Fibroblast of skin of left quadriceps (primary cell): Measurements from ENCODE around the gene GID8.

Experiments
- DNase-seq, 2 experiments: peaks; one replicate each; pipeline ENCODE4 v3.0.0-alpha.2; 2013; ENCODE audit warnings: low read depth in 2 of 2

Gene GID8

DNA sequence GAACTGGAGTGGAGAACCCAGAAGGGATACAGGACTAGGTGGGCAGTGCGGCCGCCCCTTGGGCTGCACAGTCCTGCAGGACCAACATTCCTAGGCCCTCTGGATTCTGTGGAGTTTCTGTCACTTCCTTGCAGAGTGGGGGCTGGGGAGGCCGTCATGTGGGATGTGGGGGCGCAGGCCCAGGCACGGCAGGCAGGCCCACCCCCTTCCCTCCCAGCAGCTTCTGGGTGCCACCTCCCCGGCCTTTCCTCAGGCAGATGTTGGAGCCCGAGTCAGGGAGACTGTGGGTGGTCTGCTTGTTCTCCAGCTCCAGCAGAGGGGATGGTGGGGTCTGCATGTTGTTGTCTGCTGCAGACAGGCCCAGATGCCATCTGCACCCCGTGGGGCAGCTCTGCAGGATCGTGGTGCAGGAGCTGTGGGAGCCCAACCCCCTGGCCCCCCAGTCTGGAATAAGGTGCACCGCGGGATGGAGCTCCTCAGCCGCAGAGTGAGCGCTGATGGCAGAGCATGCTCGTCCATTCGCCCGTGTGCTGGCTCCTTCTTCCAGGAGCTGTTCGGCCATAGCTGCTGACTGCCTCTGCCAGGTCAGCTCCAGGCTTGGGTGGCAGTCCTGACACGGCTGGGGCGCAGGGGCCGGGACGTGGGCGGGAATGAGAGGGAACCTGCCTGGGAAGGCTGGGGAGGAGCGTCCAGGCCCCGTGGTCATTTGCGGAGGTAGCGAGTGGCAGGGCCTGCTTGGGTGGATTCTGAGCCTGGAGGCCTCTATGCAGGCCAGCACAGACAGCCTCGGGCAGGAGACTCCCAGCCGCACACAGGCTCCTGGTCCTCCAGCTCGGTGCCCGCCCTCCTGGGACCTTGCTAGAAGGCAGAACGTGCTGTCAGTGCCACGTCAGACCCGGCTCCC lies 32.6 kb downstream of the GID8 start:
- no peak for DNase-seq

DNA sequence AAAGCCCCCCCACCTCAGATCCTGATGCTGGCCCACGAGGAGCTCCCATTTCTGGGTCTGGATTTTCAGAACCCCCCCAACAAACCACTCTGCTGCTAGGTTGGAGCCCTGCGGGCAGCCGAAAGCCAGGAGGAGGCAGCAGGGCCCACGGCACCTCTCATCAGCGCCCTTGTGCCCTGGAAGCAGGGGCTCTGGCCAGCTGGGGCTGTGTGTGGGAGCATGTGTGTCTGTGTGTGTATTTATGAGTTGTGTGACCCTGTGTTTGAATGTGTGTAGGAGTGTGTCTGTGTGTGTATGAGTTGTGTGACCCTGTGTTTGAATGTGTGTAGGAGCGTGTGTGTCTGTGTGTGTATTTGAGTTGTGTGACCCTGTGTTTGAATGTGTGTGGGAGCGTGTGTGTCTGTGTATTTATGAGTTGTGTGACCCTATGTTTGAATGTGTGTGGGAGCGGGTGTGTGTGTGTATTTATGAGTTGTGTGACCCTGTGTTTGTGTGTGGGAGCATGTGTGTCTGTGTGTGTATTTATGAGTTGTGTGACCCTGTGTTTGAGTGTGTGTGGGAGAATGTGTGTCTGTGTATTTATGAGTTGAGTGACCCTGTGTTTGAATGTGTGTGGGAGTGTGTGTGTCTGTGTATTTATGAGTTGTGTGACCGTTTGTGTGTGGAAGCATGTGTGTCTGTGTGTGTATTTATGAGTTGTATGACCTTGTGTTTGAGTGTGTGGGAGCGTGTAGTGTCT lies 33.4 kb downstream of the GID8 start:
- DNase-seq, result no peak

DNA sequence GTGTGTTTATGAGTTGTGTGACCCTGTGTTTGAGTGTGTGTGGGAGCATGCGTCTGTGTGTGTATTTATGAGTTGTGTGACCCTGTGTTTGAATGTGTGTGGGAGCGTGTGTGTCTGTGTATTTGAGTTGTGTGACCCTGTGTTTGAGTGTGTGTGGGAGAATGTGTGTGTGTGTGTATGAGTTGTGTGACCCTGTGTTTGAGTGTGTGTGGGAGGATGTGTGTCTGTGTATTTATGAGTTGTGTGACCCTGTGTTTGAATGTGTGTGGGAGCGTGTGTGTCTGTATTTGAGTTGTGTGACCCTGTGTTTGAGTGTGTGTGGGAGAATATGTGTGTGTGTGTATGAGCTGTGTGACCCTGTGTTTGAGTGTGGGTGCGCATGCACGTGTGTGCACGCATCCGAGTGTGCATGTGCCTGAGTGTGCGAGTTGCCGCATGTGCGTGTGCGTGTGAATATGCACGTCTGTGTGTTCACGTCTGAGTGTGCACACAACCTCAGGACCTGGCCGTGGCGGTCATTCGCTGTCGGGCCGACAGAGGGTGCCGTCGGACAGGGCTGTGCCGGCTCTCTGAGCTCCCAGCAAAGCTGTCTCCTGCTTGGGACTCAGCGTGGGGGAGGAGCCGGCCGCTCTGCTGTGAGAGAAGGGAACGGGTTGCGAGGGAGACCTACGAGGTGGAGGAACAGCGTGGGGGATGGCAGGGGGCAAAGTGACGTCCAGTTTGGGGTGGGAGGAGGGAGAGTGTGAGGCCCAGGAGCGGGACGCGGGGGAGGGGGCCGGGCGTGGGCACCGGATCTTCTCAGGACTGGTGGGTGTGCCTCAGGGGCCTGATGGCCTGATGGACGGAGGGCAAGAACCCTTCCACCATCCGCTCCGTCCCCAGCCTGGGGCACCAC lies 34.2 kb downstream of the GID8 start:
- peak; percentile 35 to 36 for DNase-seq

DNA sequence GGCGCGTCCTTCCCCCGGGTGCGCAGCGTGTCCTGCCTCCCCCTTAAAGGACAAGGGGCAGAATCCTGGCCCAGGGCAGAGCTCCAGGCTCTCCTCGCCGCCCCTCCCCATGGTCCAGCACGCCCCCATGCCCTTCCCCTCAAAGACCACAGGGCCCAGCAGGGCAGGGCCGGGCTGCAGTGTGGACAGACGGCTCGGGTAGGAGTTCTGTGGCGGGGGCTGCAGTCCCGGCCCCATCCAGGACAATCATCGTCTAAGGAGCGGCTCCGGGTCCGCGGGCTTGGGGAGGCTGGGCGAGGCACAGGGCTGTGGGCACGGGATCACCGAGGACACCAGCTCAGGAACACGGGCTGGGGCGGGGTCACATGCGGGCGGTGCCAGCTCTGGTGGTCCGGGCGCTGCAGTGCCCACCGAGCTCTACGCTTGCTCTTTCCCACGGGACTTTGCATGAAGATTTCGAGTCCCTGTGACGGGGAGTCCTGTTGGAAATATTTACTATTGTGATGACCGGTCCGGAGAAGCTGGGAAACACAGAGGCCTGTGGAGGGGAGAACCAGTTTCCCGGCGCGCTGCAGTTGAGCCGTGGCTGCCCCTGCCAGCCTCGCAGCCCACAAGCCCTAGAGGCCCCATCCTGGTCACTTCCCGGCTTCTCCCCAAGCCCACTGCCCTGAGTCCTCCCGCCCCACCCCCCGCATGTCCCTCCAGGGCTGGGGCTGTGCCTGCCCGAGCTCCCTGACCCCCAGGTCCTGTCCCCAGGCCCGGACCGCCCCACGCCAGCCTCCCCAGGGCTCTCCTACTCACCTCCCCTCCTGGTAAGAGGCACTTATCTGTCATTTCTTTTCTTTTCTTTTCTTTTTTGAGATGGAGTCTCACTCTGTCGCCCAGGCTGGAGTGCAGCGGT lies 35.1 kb downstream of the GID8 start:
- DNase-seq, result no peak

DNA sequence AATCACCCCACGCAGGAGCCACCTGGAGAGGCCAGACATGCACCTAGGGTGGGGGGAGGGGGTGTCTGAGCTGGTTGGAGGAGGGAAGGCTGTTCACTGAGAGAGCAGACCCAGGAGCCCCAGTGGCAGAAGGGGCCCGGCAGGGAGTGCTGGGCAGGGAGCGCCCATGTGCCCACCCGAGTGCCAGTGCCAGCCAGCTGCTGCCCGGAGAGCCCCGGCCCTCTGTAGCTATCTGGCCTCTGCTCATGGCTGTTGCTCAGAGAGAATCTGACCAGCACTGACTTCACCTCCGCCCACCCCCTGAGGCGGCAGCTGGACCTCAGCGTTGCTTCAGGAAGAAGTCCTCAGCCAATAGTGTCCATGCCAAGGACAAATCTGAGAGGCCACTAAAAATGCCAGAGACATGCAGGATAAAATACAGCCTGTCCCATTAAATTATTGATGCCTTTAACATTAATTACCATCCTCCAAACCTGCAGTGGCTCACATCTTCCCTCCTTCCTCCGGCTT lies 37.4 kb downstream of the GID8 start:
- no peak for DNase-seq

DNA sequence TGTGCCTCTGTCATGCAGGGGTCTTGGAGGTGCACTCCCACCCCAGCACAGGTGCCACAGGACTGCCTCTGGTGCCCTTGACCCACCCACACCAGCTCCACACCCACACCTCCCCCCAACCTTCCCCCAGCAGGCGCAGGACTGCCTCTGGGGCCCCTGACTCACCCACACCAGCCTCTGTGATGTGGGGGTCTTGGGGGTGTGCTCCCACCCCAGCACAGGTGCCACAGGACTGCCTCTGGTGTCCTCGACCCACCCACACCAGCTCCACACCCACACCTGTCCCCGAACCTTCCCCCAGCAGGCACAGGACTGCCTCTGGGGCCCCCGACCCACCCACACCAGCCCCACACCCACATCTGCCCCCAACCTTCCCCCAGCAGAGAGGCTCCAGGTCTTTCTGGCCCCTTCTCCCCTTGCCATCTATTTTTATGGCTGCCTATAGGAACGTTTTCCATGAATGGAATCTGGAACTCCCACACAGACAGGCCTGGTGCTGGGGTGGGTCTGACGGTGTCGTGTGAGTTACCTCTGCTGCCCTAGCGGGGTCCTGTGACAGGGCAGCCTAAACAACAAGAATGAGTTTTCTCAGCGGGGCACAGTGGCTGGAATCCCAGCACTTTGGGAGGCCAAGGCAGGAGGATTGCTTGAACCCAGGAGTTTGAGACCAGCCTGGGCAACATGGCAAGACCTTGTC lies 38.0 kb downstream of the GID8 start:
- DNase-seq, result no peak

DNA sequence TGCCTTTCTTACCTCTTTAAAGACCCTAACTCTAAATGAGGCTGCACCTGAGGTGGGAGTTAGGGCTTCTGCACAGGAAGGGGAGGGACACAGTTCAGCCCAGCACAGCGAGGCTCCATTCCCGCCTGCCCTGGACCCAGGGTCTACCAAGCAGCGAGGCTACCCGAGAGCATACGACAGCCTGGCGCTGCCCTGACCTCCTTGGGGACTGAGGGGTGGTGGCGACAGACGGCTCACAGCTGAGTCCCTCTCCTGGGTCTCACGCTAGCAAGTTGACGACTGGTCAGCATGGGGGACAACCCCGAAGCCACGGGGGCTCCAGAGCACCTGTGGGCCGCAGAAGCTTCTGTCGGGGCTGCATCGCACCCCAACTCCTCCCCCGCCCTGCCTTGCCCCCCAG lies 38.9 kb downstream of the GID8 start:
- DNase-seq, result no peak

DNA sequence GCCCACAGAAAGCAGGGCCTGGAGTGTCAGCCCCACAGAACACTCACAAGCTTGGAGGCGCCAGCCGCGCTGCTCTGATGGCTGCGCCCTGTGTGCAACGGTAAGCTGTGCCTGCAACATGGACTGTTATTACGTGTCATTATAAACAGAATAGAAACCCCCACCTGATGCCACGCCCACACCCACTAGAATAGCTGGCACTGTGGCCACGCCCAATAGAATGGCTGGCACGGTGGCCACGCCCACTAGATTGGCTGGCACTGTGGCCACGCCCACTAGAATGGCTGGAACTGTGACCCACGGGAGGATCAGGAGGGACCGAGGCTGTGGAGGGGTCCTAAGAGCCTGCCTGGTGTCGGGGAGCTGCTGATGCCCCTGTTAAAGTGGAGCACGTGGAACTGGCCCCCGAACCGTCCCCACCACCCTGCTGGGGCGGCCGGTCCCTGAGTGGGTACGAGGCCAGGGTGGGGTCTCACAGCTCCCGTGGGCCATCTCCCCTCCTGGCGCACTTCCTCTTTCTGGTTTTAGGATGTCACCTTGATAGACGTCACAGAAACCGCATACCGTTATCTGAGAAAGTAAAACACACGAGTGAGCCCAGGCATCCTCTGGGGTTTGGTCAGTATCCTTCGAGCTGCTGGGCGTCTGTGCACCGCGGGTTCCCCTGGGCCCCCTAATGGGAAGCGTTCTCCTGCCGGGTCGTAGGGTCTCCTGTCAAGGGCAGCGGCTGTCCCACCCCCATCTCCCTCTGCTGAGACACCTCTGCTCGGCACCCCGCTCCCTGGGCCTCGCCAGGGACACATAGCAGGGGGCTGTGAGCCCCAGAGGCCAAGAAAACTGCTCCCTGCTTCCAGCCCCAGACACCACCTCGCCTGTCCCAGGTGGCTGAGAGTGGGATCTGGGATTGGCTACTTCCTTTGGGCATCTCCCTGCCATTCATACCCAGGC lies 39.9 kb downstream of the GID8 start:
- DNase-seq, result no peak

DNA sequence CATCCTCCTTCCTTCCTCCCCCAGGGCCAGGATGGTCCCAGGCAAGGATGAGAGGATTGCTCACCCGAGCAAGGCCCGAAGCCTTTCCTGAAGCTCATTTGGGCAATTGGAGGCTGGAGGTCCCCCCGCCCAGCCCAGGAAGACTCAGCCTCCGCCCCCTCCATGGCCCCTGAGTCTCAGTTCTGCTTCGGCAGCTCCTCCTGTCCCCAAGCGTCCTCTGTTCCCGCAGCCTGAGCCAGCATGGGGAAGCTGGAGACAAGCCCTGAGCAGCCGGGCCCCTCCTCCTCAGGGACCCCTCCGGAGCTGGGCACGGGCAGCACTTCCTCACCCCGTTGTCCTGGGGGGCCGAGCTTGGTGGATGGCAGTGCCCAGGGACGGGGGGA lies 40.6 kb downstream of the GID8 start:
- no peak for DNase-seq

DNA sequence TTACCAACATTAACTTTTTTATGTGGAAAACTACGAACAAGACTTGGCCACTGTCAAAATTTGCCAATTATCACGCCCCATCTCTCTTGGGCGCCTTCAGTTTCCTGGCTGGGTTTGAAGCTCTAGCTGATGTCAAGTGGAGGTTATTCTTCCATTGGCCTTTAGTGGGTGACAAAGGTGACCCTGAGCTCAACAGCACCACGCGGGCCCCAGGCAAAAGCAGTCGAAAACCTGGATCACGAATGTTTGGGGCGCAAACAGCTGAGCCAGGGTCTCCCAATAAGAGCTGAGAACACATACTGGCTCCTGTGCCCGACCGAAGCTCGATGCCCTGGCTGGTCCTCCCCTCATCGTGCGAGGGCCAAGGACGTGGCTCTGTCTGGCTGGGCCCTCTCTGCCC lies 41.4 kb downstream of the GID8 start:
- DNase-seq, result no peak

DNA sequence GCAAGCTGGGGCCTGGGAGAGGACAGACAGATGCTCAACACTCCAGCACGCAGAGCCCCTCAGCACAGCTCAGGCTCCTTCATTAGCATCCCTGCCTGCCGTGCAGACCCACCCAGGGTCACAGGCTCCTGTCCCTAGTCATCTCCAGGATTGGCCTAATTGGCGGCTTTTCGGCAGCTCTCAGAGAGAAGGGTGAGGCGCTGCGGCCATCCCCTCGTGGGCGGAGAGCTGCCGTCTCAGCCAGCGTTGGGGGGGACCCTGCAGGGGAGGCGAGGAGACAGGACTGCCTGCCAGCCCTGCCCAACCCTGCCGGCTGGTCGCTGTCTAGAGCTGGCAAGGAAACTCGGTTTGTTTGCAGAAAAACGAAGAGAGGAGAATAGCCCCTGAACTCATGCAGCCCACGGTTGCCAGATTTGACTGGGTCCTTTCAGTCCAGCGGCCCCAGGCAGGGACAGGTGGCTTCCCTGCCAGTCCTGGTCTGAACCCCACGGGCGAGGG lies 42.0 kb downstream of the GID8 start:
- DNase-seq, result no peak

DNA sequence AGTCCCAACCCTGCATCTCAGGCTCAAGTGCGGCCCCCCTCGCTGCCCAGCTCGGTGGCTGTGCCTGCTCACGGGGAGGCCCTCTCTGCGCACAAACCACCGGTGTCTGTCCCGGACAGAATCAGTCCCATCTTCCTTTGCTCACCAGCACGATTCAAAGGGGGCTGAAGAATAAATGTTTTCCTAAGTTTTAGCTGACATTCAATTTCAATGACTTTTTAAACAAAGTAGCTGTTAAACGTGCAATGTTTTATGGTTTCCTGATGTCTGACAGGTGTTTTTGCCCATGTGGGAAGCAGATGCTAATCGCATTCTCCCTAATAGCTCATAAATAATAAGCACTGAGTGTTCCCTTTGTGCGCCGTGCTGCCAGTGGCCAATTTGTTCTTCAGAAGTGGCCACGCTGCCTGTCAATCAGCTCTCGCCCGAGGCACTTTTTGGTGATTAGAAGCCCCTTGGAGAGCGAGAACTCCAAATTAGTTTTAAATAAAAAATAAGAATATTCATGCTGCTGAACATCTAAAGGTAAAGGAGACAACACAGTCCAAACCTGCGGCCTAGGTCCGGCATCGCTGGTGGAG lies 42.5 kb downstream of the GID8 start:
- peak in 1 of 2 experiments; percentile 1 for DNase-seq

DNA sequence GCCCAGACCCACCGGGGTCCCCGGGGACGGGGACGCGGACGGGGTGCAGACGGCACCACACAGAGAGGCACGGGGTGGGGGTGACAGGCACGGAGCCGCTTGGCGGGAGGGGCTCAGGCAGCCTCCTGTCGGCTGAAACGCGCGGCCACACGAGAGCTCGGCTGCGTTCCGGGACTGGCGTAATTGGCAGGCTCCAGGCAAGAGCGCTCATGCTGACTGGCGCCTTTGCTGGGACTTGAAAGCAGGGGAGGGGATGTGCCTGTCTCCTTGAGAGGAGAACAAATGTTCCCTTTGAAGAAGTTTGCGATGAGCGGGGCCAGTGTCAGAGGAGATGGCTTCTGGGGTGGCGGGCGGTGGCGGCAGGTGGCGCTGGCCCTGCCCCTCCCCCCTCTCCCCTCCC lies 43.0 kb downstream of the GID8 start:
- DNase-seq, result no peak

DNA sequence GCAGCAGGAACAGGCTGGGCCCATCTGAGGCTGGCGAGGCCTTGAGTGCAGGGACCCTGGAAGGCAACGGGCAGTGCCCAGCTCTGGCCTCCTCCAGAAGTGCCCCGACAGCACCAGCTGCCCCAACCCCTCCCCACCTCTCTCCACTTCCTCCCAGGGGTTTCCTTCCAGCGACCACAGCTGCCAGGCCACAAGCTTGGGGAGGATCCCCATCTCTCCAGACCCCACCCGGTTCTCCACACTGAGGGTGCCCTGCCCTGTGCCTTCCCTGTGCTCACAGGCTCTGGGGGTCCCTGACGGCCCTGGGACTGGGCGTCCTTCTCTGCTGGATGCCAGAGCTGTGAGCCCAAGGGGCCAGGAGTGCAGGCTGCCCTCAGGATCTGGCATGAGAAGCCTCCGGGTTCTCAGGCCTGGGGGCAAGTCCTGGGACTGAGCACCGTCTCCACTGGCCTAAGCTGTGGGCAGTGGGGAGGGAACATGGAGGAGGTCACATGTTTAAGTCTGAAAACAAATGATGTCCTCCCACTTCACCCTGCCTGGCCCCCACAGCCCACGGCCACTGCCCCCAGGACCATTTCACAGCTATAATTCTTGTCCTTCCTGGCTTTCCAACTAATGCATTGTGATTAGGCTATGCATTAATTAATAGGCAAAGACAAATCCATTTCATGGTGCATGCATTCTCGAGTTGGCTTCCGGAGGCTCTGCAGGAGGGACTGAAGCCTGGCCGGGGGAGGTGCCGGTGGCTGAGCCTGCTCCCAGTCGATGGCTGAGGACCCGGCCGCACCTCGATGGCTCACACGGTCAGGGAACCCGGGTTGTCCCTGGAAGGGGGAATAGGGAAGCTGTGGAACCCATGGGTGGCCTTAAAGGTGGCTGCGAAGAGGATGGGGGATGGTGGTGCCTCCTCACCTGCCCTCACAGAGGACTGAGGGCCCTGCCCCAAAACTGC lies 44.5 kb downstream of the GID8 start:
- no peak for DNase-seq

DNA sequence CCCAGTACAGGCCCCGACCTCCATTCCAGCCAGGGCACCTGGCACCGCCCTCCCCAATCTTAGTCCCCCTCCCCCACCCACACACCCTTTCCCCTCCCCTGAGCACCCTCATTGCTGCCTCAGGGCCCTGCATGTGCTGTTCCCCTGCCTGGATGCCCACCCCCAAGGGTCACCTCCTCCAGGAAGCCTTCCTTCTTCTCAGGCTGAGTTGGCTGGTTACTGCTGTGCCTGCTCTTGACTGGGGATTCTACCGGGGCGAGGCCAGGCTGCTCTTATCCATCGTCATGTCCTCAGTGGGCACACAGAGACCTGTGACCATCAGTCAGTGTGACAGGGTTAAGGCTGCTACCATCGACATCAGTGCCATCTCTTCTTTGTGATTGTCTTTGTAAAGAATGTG lies 45.3 kb downstream of the GID8 start:
- DNase-seq, result no peak

DNA sequence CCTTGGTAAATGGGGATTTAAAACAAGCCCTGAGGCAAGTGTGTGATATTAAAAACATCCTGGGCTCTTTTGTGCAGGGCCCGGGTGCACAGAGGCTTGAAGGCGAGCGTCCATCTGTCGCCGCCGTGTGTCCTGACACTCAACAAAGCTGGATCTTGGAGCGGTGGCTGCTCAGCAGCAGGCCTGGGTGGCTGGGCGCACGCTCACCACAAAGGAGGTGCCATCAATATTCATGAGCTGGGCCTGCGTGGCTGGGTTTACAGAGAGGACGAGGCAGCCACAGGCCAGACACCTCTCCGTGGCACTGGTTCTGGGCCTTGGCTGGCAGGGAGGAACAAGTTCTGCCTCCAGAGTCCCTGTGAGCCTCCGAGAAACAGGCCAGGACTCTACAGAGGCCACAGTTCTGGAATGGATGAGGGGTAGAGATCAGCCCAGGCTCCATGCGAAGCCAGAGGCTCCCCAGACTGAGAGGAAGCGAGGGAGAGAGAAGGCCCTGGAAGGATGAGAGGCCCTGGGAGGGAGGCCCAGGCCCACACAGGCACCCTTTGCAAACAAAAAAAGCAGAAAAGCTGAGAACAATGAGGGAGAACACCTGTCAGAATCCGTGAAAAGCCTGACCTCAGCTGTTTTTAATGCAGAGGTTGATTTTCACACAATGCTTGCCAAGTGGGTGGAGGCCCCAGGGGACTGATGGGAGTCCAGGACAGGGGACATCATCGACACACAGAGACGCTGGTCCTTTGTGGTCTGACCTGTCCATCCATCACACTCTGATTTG lies 46.9 kb downstream of the GID8 start:
- DNase-seq, result no peak

DNA sequence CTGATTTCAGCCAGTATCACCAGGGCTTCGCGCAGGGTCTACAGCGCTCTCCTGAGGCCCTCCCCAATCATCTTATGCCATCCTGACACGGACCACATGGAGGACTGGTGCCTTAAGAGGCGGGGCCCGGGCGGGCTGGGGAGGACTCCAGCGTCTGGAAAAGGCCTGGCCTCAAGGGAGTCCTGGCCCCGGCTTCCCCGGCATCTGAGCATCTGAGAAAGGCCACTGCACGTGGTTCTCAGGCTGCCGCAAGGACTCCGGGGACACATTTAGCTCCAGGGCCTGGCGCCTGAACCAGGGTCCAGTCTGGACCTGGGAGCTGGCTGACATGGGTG lies 47.5 kb downstream of the GID8 start:
- no peak for DNase-seq
